Activated gamma-delta T cell treated with anti-CD3 and anti-CD28 coated beads, Interleukin-2, amount 50 U/mL, for 16 hours (primary cell): ENCODE measurements around the gene CFAP43.
"Not testable (repeated sequence)": the region's sequence is repeated elsewhere in the genome, so short reads cannot be mapped to it uniquely, and the experiment has no call there.

ENCODE experiments used
- DNase-seq: peaks from one replicate; pipeline ENCODE4 v3.0.0-alpha.2; 2020; ENCODE audit warnings: low read depth

The CFAP43 gene

GRCh38 chr10:104218751-104219150 lies 13.4 kb downstream of the CFAP43 start:
- no peak for DNase-seq

DNA sequence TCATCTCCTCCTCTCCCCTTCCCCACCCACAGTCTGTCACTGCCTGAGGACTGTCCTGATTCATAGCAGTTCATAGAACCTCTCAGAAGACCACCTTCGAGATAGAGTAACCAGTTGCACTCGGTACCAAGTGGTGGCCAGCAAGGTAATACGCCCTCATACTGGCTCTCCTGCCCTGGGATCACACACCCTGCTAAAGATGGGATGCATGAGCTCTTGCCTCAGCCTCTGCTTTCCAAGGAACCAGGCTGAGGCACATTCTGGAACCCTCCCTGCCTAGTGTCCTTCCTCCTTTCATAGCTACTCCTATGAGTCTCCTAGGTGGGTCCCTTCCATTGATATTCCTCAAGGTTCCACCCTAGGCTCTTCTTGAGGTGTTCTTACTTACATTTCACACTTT lies 15.5 kb downstream of the CFAP43 start:
- DNase-seq = no peak

- DNase-seq = no peak
These were observed 22.5 kb downstream of the CFAP43 start for GRCh38 chr10:104209575-104210198.

- DNase-seq = no peak
These were observed 23.4 kb downstream of the CFAP43 start for GRCh38 chr10:104208730-104209129.

DNA sequence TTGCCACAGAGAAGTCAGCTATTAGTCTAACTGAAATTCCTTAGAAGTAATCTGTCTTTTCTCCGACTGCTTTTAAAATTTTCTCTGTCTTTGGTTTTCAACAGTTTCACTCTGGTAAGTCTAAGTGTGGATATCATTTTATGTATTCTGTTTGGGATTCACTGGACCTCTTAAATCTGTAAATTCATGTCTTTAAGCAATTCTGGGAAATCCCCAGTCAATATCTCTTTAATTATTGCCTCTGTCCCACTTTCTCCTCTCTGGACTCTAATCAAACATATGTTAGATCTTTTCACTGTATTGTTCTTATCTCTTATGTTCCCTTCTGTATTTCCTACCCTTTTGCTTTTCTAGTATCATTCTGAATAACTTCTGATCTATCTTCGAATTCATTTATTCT lies 29.9 kb downstream of the CFAP43 start:
- DNase-seq = no peak

DNA sequence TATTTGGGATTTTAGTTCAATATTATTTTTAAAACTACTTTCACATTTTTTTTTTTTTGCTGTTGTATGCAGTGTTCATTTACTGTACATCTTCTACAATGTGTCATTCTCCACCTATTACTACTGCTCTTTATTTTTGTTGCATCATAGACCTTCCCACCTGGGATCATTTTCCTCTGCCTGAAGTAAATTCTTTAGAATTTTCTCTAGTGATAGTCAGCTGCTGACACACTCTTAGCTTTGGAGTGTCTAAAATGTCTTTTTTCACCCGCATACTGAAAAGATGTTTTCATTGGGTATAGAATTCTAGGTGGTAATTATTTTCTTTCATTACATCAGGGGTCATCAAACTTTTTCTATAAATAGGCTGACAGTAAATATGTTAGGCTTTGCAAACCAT lies 30.5 kb downstream of the CFAP43 start:
- no peak for DNase-seq

DNA sequence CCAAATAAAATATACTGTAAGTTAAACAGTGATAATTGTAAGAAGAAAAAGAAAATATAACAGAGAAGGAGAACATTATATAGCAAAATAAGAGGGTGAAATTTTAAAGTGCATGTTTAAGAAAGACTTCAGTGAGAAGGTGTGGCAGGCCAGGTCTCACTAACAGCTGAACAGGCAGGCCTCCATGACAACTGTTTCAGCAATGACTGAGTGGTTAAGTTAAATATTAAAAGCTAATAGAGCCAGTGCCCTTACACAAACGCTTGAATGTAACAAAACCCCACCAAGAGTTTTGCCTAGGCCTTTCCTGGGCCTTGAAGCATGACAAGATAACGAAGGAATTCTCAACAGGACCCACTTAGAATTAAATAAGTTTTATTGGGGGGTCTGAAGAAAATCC lies 32.6 kb downstream of the CFAP43 start:
- DNase-seq = no peak

GRCh38 chr10:104197364-104197763 lies 34.8 kb downstream of the CFAP43 start:
- no peak for DNase-seq

GRCh38 chr10:104195706-104196105 lies 36.5 kb downstream of the CFAP43 start:
- no peak for DNase-seq

- DNase-seq = no peak
These were observed 38.4 kb downstream of the CFAP43 start for GRCh38 chr10:104193787-104194186.

DNA sequence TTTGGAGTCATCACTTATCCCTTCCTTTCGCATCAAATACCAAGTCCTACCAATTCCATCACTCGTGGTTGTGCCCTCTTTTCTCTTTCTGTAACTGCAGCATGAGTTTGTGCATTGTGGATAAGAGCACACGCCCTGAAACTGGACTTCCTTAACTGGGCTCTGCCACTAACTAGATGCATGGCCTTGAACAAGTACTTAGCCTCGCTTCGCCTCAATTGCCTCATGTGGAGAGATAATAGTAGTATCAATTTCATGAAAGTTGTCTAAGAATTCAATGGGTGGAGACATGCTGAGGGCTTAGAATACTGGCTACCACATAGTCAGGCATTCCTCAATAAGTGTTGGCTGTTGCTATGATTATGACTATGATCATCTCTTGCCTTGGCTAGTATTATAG lies 41.5 kb downstream of the CFAP43 start:
- no peak for DNase-seq

DNA sequence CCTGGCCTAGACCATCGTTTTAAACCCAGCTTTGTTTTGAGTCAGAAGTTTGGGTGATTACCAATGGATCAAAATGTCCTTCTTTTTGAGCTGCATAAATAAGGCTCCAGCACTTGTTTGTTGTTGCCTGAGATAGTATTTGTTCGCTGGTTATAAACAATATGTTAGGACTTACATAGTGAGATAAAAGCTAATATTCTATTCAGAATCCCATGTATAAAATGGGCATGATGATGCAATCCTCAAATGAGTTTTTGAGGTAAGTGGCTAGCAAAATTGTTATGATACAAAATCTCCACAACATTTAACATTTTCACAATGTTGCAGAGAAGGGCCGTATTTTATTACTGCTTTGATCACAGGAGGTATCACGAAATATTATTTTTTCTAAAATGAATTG lies 48.5 kb downstream of the CFAP43 start:
- DNase-seq = no peak

DNA sequence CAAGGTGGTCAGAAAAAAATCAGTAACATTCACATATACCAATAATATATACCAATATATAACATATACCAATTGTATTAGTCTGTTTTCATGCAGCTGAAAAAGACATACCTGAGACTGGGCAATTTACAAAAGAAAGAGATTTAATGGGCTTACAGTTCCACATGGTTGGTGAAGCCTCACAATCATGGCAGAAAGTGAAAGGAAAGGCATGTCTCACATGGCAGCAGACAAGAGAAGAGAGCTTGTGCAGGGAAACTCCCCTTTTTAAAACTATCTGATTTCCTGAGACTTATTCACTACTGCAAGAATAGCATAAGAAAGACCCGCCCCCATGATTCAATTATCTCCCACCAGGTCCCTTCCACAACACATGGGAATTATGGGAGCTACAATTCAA lies 58.0 kb downstream of the CFAP43 start:
- not testable (repeated sequence) for DNase-seq

DNA sequence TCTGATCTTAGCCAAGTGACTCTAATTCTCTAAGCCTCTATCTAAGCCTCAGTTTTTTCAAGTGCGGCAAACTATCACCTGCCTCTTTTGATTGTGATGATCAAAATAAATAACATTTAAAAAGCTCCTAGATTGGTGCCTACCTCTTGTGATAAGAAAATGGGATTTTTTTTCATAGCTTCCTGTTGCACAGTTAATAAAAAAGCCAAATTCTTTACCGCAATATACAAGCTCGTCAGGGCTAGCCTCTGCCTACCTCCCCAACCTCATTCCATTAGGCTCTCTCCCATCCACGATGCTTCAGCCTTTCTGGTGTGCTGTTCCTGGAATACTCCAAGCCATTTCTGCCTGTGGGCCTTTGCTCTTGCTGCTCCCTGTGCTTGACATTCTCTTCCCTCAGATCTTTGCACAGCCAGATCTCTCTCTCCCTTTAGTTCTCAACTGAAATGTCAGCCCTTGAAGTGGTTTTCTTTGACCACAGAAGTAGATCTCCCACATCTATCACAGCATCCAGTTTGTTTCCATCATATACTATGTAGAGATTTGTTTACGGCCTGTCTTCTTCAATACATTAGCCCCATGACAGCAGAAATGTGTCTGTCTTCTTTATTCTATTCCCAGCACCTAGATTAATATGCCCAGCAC lies 61.4 kb downstream of the CFAP43 start:
- no peak for DNase-seq

- DNase-seq = no peak
These were observed 76.6 kb downstream of the CFAP43 start for GRCh38 chr10:104155591-104155990.

GRCh38 chr10:104151737-104152136 lies 80.4 kb downstream of the CFAP43 start:
- no peak for DNase-seq

DNA sequence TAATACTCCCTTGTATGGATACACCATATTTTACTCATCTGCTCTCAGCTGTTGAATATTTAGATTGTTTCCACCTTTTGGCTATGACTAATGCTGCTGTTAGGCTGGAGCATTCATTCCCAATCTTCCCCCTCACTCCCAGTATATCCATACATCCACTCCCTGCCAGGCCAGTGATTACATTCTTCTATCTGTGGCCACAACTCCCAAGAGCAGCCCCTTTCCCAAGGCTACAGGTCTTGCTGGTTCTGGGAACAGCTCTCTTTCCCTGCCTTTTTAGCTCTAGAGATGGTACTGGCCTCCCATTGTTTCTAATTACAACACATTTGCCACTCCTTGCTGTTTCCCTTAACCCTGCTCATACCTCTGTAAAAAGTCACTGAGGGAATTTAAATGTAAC lies 82.0 kb downstream of the CFAP43 start:
- DNase-seq = no peak

GRCh38 chr10:104146882-104147281 lies 85.3 kb downstream of the CFAP43 start:
- DNase-seq = no peak

DNA sequence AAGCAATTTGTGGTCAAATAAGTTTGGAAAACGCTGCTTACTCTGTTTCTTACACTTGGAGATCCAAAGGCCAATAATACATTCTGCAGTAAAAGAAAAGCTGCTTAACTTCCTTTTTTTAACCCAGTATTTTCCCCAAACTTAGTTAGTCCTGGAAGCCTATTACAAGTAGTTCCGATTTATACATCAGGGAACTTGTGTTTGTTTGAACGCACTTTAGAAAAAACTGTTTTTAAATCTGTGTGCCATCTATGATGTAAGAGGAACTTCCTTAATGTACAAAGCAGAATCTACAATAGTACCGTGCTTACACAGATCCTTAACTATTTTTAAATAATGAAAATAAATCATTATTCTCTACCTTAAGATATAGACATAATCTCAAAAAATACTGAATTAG lies 87.2 kb downstream of the CFAP43 start:
- DNase-seq = no peak

- no peak for DNase-seq
These were observed 88.3 kb downstream of the CFAP43 start for GRCh38 chr10:104143829-104144228.

DNA sequence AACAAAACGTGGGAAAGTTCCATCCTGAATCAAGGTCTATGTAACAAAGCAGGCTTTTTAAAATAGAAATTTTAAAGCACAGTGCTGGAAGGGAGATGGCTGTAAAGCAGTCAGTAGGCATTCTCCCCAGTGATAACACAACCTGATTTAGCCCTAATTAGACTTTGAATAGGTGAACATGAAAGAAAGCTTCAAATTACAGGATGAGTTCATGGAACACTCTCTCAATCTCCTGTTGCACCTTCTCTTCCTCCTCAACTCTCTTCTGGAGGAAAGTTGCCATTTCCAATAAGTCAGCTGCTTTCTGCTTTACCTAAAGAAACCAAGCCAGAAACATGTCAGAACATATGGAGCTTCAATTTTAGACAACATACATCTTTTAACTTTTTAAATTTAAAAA lies 90.1 kb downstream of the CFAP43 start:
- no peak for DNase-seq

- DNase-seq = no peak
These were observed 92.9 kb downstream of the CFAP43 start for GRCh38 chr10:104139221-104139620.

DNA sequence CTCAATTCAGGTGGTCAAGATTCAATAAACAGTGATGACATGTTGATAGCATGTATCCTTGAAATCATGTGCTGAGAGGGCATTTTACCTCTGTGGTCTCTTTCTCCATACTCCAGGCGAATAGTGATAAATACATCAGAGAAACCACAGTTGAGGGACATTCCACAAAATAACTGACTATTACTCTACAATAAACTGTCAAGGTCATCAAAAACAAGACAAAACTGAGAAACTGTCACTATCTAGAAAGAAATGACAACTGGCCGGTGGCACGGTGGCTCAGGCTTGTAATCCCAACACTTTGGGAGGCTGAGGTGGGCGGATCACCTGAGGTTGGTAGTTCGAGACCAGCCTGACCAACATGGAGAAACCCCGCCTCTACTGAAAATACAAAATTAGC lies 94.0 kb downstream of the CFAP43 start:
- no peak for DNase-seq

DNA sequence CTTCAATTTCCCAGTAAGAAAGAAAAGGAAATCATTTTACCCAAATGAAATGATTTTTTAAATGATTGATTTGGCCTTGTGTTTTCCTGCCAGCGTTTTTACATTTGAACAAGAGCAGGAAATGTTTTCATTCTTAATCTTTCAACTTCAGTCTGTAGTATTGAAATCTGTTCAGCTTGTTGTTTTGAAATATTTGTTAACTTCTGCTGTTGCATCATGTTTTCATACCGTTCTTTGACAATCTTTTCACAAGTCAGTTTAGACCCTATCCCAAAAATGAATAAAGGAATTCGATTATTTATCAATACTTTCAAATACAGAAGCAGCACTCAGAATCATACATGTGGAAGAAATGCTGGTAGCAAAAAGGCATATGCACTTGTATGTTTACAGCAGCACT lies 102.1 kb downstream of the CFAP43 start:
- DNase-seq = no peak
